ENCODE measurements around the gene MVP. TPM values are rescaled to one million over a fixed set of nuclear protein-coding genes. Genes with fewer than 3 reads are reported as not detected.

The MVP gene
- total and polyA plus RNA-seq, 4 donors = 150 to 322 (median 253) TPM

GRCh38 chr16:29794231-29794710, 26.0 kb upstream of the MVP start:
- H3K9me3 ChIP-seq (ENCODE audit: control insufficient read depth in 4 of 4, insufficient read depth in 3 of 4, low read length in 3 of 4) = no peaks in the 10 kb centered on the region
- no peak overlapping the region for H3K9ac ChIP-seq (ENCODE audit: insufficient read depth in 1 of 2, low read length in 2 of 2)
- H3K27ac ChIP-seq (ENCODE audit: low read depth in 1 of 2, low read length in 1 of 2) = no peak overlapping the region
- H3K4me1 ChIP-seq (ENCODE audit: control insufficient read depth in 5 of 5, insufficient read depth in 5 of 5, low read length in 5 of 5) = peaks cover 2 to 23% (median 6%) of the 10 kb centered on the region in 5 donors
- no peak for ATAC-seq (ENCODE audit: insufficient read depth, low FRiP score)
- 90 to 96% methylated on average over 3 of the region's 3 CpGs for WGBS, 2 donors
- H3K4me3 ChIP-seq = no peak overlapping the region
- peaks cover 6 to 28% (median 17%) of the 10 kb centered on the region in 4 donors for H3K36me3 ChIP-seq (ENCODE audit: control insufficient read depth in 4 of 4, insufficient read depth in 4 of 4, low read length in 4 of 4)
- H3K27me3 ChIP-seq (ENCODE audit: control insufficient read depth in 3 of 3, insufficient read depth in 3 of 3, low read length in 2 of 3) = no peaks in the 10 kb centered on the region
- no peak for TF ChIP-seq CTCF (IDR thresholded peaks at IDR 0.05; ENCODE audit: control extremely low read depth, extremely low read depth)
- DNase-seq = no peak

- DNase-seq = no peak
- WGBS, 2 donors = 95 to 97% methylated on average over 8 of the region's 8 CpGs
- H3K36me3 ChIP-seq (ENCODE audit: control insufficient read depth in 4 of 4, insufficient read depth in 4 of 4, low read length in 4 of 4) = peaks cover 6 to 37% (median 29%) of the 10 kb centered on the region in 4 donors
- TF ChIP-seq CTCF (IDR thresholded peaks at IDR 0.05; ENCODE audit: control extremely low read depth, extremely low read depth) = no peak
- no peaks in the 10 kb centered on the region for H3K9me3 ChIP-seq (ENCODE audit: control insufficient read depth in 4 of 4, insufficient read depth in 3 of 4, low read length in 3 of 4)
- H3K4me3 ChIP-seq = no peak overlapping the region
- no peak for ATAC-seq (ENCODE audit: insufficient read depth, low FRiP score)
- peaks cover 0 to 18% (median 7%) of the 10 kb centered on the region in 5 donors for H3K4me1 ChIP-seq (ENCODE audit: control insufficient read depth in 5 of 5, insufficient read depth in 5 of 5, low read length in 5 of 5)
- no peaks in the 10 kb centered on the region for H3K27me3 ChIP-seq (ENCODE audit: control insufficient read depth in 3 of 3, insufficient read depth in 3 of 3, low read length in 2 of 3)
- H3K27ac ChIP-seq (ENCODE audit: low read depth in 1 of 2, low read length in 1 of 2) = no peak overlapping the region
- no peak overlapping the region for H3K9ac ChIP-seq (ENCODE audit: insufficient read depth in 1 of 2, low read length in 2 of 2)
Observed at GRCh38 chr16:29802416-29802935, 17.8 kb upstream of the MVP start.

GRCh38 chr16:29804020-29804419, 16.2 kb upstream of the MVP start:
- Histone ChIP-seq H3K27ac (ENCODE audit: low read depth in 1 of 2, low read length in 1 of 2) (peak overlapping the region in 1 of 2 donors; percentile 34), H3K9ac (ENCODE audit: insufficient read depth in 1 of 2, low read length in 2 of 2) (peak overlapping the region in 1 of 2 donors; percentile 63), H3K4me3 (no peak overlapping the region), H3K4me1 (ENCODE audit: control insufficient read depth in 5 of 5, insufficient read depth in 5 of 5, low read length in 5 of 5) (peaks cover 5 to 32% (median 13%) of the 10 kb centered on the region in 5 donors), H3K36me3 (ENCODE audit: control insufficient read depth in 4 of 4, insufficient read depth in 4 of 4, low read length in 4 of 4) (peaks cover under 1 to 30% (median 24%) of the 10 kb centered on the region in 4 donors), H3K27me3 (ENCODE audit: control insufficient read depth in 3 of 3, insufficient read depth in 3 of 3, low read length in 2 of 3) (no peaks in the 10 kb centered on the region), H3K9me3 (ENCODE audit: control insufficient read depth in 4 of 4, insufficient read depth in 3 of 4, low read length in 3 of 4) (no peaks in the 10 kb centered on the region)
- 72 to 77% methylated on average over 8 of the region's 8 CpGs for WGBS, 2 donors
- ATAC-seq (ENCODE audit: insufficient read depth, low FRiP score) (no peak), DNase-seq (no peak)
- no peak for TF ChIP-seq CTCF (IDR thresholded peaks at IDR 0.05; ENCODE audit: control extremely low read depth, extremely low read depth)
